ENCODE measurements around the gene CTBP1.

The CTBP1 gene

GRCh38 chr4:1203026-1203616 lies 45.8 kb downstream of the CTBP1 start:
- in situ Hi-C loops (cut with HindIII; ENCODE audit: low sequenced_read_pairs) = loop anchor here (5.0 kb wide), 1 partner anchor 51 kb away; no protein-coding TSS in a partner anchor

- in situ Hi-C loops (cut with HindIII; ENCODE audit: low sequenced_read_pairs) = loop anchor here (5.0 kb wide), 1 partner anchor 50 kb away; no protein-coding TSS in a partner anchor
Measured at GRCh38 chr4:1202526-1203011, 46.4 kb downstream of the CTBP1 start.

GRCh38 chr4:1201851-1202525 lies 46.9 kb downstream of the CTBP1 start:
- in situ Hi-C loops (cut with HindIII; ENCODE audit: low sequenced_read_pairs) = loop anchor here (5.0 kb wide), 1 partner anchor 50 kb away; no protein-coding TSS in a partner anchor

- in situ Hi-C loops (cut with HindIII; ENCODE audit: low sequenced_read_pairs) = loop anchor here (5.0 kb wide), 1 partner anchor 48 kb away; no protein-coding TSS in a partner anchor
Measured at GRCh38 chr4:1200425-1201035, 48.4 kb downstream of the CTBP1 start.

GRCh38 chr4:1199556-1200331 lies 49.2 kb downstream of the CTBP1 start:
- in situ Hi-C loops (cut with HindIII; ENCODE audit: low sequenced_read_pairs) = loop anchor here (5.0 kb wide), 1 partner anchor 47 kb away; no protein-coding TSS in a partner anchor

GRCh38 chr4:1198098-1198844 lies 50.7 kb downstream of the CTBP1 start:
- in situ Hi-C loops (cut with HindIII; ENCODE audit: low sequenced_read_pairs) = no loop called here

- in situ Hi-C loops (cut with HindIII; ENCODE audit: low sequenced_read_pairs) = no loop called here
Measured at GRCh38 chr4:1196421-1197183, 52.3 kb downstream of the CTBP1 start.

- in situ Hi-C loops (cut with HindIII; ENCODE audit: low sequenced_read_pairs) = no loop called here
Measured at GRCh38 chr4:1195891-1196401, 53.0 kb downstream of the CTBP1 start.

- in situ Hi-C loops (cut with HindIII; ENCODE audit: low sequenced_read_pairs) = no loop called here
Measured at GRCh38 chr4:1195109-1195671, 53.7 kb downstream of the CTBP1 start.

- in situ Hi-C loops (cut with HindIII; ENCODE audit: low sequenced_read_pairs) = no loop called here
Measured at GRCh38 chr4:1194010-1194900, 54.7 kb downstream of the CTBP1 start.

GRCh38 chr4:1193206-1194009 lies 55.5 kb downstream of the CTBP1 start:
- in situ Hi-C loops (cut with HindIII; ENCODE audit: low sequenced_read_pairs) = no loop called here

- in situ Hi-C loops (cut with HindIII; ENCODE audit: low sequenced_read_pairs) = no loop called here
Measured at GRCh38 chr4:1192493-1193205, 56.3 kb downstream of the CTBP1 start.

- in situ Hi-C loops (cut with HindIII; ENCODE audit: low sequenced_read_pairs) = no loop called here
Measured at GRCh38 chr4:1192091-1192492, 56.8 kb downstream of the CTBP1 start.

- in situ Hi-C loops (cut with HindIII; ENCODE audit: low sequenced_read_pairs) = no loop called here
Measured at GRCh38 chr4:1191621-1192020, 57.3 kb downstream of the CTBP1 start.

- in situ Hi-C loops (cut with HindIII; ENCODE audit: low sequenced_read_pairs) = no loop called here
Measured at GRCh38 chr4:1187182-1187581, 61.7 kb downstream of the CTBP1 start.

- in situ Hi-C loops (cut with HindIII; ENCODE audit: low sequenced_read_pairs) = no loop called here
Measured at GRCh38 chr4:1183985-1184773, 64.8 kb downstream of the CTBP1 start.

Measured in endothelial cell of hepatic sinusoid (primary cell).